Hindlimb muscle (tissue), 1 donor: ENCODE measurements around the gene NCMAP. TPM values are rescaled to one million over a fixed set of nuclear protein-coding genes. Genes with fewer than 3 reads are reported as not detected.

Experiments
- DNase-seq: peaks from one replicate; pipeline ENCODE4 v3.0.0-alpha.2; 2013
- polyA plus RNA-seq: library from polyadenylated mRNA; unstranded; fragments of 120-200 nt; gene quantifications from one replicate; pipeline ENCODE4 v1.2.1, GENCODE V29; 2013; ENCODE audit not compliant: insufficient read length

The NCMAP gene
- polyA plus RNA-seq, 1 donor, result 0.06 TPM

DNA sequence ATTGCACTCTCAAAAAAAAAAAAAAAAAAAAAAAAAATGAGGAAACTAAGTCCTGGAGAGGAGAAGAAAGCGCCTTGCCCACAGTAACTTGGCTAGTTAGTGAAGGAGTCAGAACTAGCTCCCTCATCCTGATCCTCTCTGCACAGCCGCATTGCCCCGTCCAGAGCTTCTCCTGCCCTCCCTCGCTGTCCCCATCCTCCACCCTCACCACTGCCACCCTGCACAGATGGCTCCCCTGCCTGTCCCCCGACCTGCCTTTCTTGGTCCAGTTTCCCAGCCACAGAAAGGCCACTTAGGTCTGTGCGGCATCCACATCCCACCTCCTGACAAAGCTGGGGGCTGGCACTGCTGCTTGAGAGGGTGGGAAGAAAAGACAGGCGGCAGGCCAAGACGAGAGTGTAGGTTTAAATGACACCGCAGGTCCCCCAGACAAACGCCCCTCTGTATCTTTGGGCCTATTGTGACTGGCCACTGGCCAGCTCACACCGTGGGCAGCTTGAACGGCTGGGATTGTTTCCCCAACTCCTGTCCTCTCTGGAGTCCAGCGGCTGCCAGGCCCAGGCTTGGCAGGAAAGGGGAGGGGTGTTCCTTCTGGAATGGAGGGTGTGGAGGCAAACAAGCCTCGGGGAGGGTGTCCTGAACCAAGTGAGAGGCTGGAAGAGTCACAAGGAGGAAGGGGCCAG lies 20.2 kb downstream of the NCMAP start:
- DNase-seq, result no peak

DNA sequence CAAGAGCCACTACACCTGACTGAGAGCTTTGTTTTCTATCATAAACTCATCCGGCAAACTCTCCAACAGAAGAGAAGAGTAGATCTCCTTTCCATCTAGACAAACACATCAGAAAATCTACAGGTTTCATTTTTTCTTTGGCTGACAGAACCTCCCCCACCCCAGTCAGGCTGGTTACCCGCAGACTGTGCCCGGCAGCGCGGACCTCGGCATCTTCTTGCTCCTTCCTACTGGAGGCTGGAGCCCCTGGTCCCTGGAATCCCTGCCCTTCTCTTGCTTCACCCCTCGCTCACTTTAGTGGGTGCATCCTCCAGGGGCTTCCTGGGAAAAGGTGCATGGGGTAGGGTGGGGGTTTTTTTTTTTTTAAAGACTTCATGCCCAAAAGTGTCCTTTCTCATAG lies 23.0 kb downstream of the NCMAP start:
- DNase-seq, result no peak

DNA sequence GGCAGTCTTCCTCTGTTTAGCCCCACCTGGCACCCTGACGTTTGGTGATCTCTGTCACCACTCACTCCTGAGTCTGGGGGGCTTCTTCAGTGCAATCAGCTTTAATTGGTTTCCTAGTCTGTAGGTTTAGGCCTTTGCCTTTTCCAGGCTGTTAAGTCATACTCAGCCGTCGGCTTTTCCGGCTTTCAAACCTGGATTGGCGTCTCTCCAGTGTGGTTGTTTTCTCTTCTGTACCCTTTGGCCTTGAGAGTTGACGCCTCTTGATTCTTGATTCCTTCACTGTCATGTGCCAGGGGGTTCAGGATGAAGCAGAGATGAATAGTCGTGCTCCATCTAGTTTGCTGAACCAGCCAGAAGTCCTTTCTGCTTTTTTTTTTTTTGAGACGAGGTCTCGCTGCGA lies 24.9 kb downstream of the NCMAP start:
- DNase-seq, result no peak

DNA sequence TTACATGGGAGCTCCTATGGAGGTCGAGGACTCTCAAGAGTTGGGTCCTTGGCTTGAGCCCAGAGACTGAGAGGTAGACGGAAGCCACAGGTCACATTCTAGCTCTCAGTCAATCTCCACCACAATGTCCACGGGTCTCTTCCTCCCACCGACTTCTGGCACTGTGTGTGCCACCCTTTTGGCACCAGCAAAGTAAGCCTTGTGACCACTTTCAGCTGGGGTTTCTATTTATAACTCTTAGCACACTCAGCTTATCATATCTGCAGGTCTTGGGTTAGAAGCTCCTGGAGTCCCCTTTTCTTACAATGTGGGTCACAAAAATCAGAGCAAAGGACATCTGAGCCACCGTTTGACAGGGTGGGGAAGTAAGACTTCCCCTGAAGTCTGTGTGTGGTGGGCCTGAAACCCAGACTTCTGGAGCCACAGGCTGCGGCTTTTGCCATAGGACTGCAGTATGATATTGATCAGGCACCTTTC lies 28.3 kb downstream of the NCMAP start:
- no peak for DNase-seq

DNA sequence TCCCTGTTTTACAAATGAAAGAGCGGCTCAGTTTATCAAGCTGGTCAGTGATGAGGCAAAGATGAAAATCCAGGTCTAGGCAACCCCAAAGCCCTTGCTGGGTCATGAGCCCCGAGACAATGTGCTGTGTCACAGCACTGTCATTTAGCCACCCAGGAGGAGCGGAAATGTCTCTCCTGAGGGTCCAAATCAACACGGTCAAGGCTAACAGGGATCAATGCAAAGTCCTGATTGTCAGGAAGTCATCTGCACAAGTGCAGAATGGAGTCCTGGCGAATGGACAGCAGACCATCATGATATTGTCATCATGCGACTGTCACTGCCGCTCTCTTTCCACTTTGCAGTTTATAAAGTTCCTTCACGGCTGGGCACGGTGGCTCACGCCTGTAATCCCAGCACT lies 30.2 kb downstream of the NCMAP start:
- no peak for DNase-seq

DNA sequence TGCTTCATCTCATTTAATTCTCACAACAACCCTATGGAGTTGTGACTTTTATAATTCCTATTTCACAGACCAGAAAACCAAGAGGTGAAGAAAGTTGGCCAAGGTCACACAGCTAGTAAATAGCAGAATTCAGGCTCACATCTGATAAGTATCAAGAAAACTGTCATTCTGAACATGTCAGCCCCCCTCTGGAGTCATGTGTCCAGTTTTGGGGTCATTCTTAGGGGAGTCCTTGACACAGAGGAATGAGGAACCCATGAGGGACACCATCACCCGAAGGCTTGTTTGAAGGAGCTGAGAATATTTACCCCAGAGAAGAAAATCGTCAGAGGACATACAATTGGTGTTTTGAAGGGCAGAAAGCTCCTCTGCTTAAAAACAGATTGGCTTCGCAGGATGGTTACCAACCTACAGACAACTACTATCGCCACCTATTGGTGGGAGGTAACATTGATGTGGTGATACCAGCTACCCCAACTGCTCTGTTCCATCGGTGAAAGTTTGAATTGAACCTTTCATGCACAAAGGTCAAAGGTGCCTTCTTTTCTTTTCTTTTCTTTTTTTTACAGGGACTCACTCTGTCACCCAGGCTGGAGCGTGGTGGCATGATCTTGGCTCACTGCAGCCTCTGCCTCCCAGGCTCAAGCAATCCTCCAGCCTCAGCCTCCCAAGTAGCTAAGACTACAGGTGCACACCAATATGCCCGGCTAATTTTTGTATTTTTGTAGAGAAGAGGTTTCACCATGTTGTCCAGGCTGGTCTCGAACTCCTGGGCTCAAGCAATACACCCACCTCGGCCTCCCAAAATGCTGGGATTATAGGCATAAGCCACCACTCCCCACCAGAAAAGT lies 31.3 kb downstream of the NCMAP start:
- peak; percentile 20 for DNase-seq

DNA sequence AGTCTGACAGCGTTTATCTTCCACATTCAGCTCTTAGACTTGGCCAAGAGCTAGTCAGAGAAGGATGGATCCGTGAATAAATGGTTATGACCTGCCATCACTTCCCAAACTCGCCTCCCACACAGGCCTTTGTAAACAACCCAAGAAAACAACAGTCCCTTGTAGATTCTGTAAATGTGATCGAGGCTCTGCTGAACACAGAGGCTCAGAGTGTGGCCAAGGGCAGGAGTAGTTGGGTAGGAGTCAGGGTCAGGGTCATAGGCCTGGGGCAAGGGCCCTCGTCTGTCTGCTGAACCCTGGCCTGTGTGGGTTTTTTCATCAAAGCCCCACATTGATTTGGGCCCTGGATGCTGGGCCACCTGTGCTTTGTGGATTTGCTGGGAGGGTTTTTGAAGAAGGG lies 32.7 kb downstream of the NCMAP start:
- DNase-seq, result no peak

DNA sequence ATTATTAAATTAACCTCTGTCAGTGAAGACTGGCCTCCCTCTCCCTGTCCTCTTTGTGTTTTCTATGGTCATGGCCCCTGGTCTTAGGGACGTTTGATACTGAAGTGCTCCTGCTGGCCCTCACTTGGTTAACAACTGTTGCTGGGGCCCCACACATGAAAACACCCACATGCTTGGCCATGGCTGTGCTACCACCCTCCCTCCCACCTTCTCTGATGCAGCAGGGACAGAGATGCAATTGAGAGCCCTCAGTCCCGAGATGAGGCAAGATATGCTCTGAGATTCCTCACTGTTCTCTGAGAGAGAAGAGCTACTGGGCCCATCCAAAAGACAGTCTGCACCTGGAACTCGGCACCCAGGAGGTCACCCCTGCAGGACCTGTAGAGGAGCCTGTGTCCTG lies 33.3 kb downstream of the NCMAP start:
- no peak for DNase-seq

DNA sequence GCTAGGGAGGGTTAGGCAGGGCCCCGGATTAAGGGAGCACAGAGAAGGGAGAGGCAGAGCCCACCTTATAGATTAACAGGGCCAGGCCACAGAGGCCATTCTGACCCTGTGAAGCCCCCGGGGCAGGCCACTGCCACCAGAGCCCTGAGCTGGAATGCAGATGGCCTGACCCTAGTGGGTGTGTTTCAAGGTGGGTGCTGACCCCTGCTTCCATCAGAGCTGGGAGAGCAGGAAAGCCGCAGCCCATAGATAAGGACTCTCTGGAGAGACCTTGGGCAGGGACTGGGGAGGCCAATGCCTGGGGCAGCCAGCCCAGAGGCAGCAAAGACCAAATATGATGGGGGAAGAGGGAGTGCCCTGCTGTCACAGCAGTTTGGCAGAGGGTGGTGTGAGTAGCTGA lies 35.9 kb downstream of the NCMAP start:
- no peak for DNase-seq

DNA sequence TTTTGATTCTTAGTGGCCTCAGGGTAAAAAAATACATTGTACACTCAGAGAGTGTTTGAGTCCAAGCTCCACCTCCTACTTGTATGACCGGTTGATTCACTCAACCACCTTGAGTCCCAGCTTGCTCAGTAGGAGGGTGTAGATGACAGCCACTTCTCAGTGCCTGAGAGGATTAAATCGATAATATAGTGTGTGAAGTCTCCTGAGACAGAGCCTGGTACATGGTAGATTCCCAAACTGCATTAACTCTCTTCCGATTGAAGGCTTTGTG lies 38.4 kb downstream of the NCMAP start:
- DNase-seq, result no peak

DNA sequence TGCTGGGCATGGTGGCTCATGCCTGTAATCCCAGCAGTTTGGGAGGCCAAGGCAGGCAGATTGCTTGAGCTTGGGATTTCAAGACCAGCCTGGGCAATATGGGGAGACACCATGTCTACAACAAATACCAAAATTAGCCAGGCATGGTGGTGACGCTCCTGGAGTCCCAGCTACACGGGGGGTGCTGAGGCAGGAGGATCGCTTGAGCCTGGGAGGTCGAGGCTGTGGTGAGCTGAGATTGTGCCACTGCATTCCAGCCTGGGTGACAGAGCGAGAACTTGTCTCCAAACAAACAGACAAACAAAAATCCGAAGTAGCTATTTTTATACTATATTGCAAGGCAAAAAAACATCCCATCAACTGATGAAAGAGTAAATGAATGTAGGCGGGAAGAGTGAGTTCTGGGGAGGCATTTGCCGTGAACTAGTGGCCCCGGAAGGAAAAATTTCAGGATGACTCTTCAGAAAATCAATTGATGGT lies 40.6 kb downstream of the NCMAP start:
- DNase-seq, result no peak

DNA sequence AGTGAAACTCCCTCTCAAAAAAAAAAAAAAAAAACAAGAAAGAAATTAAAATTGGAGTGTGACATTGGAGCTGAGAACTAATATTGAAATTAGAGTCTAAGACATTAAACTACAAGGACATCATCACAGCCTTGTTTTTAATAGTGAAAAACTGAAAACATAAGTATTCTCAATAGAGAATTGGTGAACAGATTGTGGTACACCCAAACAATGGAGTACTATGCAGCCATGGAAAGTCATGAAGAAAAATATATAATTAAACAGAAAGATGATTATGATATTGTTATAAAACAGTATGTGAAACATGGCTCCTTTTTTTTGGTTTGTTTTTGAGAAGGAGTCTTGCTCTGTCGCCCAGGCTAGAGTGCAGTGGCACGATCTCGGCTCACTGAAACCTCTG lies 43.4 kb downstream of the NCMAP start:
- no peak for DNase-seq

DNA sequence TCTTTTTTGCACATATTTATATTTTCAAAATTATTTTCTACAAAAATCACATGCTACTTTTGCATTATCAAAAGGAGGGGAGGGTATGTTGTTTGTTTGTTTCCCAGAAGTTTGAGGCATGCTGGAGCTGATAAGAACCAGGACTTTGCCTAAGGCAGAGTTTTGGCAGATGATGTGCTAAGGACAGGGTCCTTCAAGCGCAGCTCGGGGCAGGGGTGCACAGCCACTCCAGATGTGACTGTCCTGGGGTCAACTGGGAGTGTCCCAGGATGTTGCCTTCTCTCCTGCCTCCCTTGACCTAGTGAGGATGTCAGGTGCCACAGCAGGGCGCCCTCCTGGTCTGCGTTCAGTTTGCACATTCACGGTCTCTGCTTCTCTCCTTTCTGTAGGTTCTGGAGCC lies 44.7 kb downstream of the NCMAP start:
- DNase-seq, result no peak

DNA sequence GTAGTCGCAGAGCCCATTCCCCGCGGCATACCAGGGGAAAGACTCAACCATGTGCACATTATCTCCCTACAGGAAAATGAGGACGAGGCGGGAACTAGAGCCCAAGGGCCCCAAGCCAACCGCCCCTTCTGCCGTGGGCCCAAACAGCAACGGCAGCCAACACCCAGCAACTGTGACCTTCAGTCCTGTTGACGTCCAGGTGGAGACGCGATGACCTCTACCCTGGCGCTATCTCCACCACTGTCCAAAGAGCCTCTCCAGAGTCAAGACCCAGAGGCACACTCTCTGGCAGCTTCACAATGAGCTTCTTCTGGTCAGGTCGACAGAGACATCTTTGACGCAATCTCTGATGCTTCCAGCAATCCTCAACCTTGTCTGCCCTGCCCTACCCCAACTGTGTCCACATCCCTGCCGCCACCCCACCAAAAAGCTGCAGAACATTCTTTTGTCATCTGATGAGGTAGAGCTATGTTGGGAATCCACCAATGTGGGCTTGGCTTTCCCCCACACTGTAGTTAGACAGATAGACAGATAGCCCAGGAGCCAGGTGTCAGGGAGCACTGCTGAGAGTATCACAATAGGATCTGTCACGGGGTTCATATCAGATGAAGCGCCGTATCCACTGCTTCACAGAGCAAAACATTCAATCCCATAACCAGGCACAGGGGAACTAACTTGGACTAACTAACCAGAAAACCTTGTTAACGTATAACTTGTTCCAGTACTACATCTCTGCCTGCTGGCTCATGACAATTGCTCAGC lies 49.8 kb downstream of the NCMAP start:
- no peak for DNase-seq

DNA sequence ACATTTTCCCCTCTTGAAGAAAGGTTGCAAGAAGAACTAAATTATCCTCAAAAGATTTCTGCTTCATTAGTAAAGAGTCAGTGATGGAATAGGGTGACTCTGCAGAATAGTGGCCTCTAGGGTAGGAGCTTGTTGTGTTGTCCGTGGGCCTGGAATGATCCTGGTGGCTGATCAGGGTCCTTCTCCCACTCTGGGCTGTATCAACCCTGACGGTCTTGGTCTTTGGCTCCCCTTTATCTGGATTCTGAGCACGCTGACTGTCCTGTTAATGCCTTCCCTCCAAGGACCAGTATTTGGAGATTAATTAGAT lies 50.4 kb downstream of the NCMAP start:
- no peak for DNase-seq

DNA sequence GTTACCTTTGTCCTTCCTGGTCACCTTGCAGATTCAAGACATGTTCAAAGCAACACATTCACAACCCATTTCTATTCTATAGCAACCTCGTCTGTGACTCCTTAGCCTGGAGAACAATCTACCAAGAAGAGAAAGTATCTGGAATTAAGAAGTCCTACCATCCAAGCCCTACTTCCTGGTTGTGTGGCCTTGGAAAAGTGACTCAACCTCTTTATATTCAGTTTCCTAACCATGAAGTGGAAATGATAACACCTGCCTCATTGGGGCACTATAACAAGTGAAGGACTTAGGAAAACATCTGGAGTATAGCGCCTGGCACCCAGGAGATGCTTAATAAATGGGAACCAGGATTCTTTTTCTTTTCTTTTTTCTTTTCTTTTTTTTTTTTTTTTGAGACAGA lies 50.7 kb downstream of the NCMAP start:
- no peak for DNase-seq

DNA sequence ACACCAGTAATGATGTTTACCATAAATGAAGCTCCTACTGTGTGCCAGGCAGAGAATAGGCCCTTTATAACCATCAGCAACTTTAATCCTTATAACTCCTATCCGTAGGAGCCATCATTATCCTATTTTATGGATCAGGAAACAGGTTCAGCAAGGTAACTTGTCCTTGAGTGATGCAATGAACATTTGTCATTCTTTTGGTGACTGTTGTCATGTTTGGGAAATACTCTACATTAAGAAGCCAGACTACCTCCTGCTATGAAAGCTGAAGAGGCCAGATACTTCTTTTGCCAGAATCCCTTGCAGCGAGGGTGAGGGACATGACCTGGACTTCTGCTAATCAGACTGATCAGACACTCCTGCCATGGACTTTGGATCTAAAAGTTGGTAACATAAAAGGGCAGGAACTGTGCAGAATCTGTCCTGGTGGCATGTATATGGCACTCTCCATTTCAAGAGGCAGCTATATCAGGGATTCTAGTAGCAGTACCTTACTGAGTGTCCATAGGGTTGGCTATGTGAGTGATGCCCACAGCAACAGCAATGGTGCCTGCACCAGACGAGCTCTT lies 54.1 kb downstream of the NCMAP start:
- no peak for DNase-seq

DNA sequence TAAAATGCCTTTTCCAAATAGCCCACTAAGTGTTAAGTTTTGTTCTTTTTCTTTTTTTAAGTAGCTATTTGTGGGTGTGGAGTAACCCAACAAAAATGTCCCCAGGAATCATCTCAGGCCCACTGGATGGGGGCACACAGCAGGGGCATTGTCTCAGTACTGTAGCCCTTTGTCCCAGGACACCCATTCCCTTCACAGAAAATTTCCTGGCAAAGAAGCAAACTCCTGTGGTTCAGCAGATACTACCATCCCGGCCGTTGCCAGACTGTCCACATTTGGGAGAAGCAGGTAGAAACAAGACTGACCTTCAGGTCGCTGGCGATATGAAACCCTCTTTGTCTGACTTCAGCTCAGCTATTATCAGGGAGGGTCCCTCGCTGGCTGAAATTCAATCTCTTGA lies 63.5 kb downstream of the NCMAP start:
- no peak for DNase-seq

DNA sequence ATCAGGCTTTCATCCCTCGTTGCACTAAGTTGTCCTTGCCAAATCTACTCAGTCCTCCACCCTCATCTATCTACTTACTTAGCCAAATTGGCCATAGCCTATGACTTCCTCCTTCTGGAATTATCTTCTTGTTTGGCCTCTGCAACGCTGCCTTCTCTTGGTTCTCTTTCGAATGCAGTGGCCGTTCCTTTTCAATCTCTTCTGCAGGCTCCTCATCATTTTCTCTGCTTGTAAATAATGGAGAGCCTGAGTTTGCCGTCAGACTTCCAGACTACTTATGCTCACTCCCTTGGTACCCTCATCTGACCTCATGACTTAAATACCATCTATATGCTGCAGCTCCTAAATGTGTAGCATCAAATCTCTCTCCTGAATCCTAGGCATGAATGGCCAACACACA lies 64.8 kb downstream of the NCMAP start:
- no peak for DNase-seq

DNA sequence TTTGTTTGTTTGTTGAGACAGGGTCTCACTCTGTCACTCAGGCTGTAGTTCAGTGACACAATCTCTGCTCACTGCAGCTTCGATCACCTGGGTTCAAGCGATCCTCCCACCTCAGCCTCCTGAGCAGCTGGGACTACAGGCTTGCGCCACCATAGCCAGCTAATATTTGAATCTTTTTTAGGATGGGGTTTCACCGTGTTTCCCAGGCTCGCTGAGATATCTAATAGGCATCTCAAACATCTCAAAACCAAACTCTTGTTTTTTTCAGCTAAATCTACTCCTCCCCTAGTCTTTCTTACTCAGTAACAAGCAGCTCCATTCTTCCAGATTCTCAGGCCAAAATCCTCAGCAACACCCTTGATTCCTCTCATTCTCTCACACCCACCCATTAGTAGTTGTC lies 65.2 kb downstream of the NCMAP start:
- DNase-seq, result no peak

DNA sequence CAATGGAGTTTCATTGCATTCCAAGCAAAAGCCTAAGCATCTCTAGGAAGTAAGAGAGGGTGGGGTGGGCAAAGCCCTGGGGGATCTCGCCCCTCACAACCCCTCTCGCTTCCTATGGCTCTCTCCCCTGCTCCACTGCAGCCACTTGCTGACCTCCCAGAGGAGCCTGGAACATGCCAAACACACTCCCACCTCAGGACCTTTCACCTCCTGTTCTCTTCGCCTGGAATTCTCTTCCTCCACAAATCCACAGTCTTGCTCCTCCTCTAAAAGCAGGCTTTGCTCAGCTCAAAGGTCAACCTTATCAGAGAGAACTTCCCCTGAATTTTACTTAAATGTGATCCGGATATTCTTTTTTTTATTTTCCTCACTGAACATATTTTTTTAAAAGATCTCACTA lies 66.3 kb downstream of the NCMAP start:
- DNase-seq, result no peak

DNA sequence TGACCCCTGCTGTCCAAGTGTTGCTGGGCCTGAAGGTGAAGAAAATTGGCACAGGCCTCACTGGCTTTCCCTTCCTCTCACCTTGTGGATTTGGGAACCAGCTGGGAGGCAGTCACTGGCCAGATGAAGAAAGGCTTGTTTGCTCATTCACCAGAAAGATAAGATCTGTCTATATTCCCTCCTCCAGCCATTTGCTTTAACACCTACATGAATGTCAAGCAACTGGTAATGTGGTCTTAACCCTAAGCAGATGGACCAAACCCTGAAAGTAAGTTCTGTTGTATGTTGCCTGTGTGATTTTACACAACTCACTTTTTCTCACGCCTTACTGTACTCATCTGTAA lies 76.9 kb downstream of the NCMAP start:
- DNase-seq, result no peak

DNA sequence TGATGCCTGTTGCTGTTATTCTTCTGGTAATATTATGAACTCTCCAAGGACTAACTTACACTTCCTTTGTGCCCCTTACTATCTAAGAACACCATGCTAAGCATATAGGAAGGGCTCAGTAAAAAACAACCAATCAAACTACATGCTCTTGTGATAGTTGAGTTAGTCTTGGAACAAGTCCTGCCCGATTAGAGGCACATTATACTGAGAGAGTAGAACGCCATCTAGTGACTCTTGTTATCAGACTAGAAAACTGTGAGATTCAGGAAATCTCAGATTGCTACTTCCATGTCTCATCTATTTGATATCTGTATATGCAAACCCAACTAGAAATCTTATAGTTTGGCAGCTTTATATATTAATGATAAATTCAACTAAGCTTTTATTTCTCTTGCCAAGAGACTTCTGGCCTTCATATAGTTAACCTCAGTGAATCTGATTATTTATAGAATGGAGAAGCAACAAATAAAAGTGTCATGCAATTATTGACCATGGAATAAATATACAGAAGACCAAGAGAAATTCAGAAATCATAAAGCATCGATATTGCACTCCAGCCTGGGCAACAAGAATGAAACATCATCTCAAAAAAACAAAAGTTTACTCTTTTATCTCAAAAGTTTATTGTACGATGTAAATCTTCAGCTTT lies 79.4 kb downstream of the NCMAP start:
- peak; percentile 45 for DNase-seq
